K562 treated with DMSO at 1 percent for 24 hours (cell line): ENCODE results near the gene MRPL28. TPM values are rescaled to one million over a fixed set of nuclear protein-coding genes. Genes with fewer than 3 reads are reported as not detected.

Experiments used
- total RNA-seq: library from RNA; unstranded; fragments of 300-600 nt; gene quantifications from 2 replicates; pipeline ENCODE4 v1.2.3, GENCODE V29; 2022; ENCODE audit warnings: low read depth; ENCODE audit not compliant: insufficient read depth

Gene MRPL28
- 122 and 140 TPM in 2 replicates for total RNA-seq

GRCh38 chr16:370443-370842 is at the start of gene MRPL28:
Gene MRPL28 (minus strand): TSS chr16:370538. CDS start chr16:370218, 320 bp downstream.

DNA sequence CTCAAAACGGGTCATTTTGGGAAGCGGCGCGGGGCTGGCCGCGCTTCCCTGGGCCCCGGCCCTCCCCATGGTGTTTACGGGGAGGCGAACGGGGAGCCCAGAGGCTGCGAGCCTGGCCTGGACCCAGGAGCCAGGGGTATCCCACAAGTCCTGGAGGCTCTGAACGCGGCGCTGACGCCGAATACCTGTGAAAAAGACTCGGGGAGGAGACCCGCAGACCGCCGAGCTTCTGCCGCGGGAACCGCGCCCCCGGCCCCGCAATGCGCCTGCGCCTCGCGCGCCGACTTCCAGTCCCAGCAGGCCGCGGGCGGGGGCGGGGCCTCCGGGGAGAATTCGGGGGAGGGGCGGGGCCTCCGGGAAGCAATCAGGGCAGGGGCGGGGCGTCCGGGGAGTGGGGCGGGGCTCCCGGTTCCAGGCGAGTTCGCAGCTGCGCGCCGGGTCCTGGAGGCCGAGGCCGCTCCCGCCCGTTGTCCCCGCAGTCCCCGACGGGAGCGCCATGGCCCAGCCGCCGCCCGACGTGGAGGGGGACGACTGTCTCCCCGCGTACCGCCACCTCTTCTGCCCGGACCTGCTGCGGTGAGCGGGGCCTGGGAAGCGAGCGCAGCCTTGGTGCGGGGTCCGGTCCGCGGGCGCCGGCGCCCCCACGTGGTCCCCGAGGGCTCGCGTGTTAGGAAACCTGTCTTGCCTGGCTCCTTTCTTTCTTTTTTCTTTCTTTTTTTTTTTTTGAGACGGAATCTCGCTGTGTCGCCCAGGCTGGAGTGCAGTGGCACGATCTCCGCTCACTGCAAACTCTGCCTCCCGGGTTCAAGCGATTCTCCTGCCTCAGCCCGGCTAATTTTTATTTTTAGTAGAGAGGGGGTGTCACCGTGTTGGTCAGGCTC is 31.4 kb upstream of the MRPL28 start, which contains the start of gene DECR2:
Gene DECR2 (plus strand): TSS at position 418 of the 881 bp plus-strand sequence. CDS start 79 bp downstream, at position 497.

GRCh38 chr16:397135-397661 is 26.9 kb upstream of the MRPL28 start, which contains the start of gene NME4:
Gene NME4 (plus strand): TSS chr16:397199. CDS start chr16:397223, 24 bp downstream.

DNA sequence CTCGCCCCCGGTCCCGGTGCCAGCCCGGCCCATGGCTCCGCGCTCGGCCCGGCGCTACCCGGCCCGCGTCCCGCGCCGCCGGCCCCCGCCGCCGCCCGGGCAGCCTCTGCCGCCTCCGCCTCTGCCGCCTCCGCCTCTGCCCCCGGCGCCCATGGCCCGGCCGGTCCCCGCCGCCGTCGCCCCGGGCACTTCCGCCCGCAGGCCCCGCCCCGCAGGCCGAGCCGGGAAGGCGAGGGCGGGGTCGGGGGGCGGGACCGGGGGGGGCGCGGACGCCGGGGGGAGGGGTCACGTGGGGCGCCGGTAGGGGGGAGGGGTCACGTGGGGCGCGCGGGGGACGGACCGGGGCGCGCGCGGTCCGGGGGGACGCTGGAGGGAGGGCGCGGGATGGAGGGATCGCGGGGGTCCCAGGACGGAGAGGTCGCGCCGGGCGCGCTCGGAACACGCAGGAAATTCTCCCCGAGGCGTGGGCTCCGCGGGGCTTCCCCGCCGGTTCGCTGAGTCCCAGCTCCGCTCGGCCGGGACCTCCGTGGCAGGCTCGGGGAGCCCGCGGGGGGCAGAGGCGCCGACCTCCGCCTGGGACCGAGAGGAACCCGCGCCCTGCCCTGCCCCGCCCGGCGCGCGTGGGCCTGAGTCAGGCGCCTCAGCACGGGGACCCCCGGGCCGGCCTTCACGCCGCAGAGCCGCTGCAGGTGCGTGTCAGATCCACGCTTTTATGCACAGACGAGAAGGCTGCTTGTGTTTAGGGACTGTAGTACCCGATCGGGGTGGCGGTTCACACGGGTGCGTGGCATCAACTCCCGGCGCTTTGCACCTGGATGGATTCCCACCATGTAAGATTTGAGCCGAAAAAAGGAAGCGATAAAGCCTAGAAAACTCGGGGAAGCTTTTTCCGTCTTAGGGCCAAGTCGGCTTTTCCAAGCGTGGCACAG is 11.7 kb upstream of the MRPL28 start, which contains the start of gene PGAP6:
Gene PGAP6 (minus strand): TSS at position 190 of the 929 bp plus-strand sequence. CDS start 157 bp downstream, at position 33.

GRCh38 chr16:352547-353403 is 17.6 kb downstream of the MRPL28 start, which contains the start of gene AXIN1:
Gene AXIN1 (minus strand): TSS chr16:352723. CDS start chr16:347025, 5,698 bp downstream.

Other genes starting within 250 kb of the MRPL28 start
- 57.2 and 57.4 TPM in 2 replicates for gene NPRL3, start 231.9 kb downstream of the MRPL28 start, total RNA-seq
- 91.3 and 104 TPM in 2 replicates for gene HBZ, start 217.9 kb downstream of the MRPL28 start, total RNA-seq
- not detected in 2 replicates for gene HBM, start 204.6 kb downstream of the MRPL28 start, total RNA-seq
- gene HBA2, start 197.7 kb downstream of the MRPL28 start, total RNA-seq, result 164 and 196 TPM in 2 replicates
- gene HBA1, start 193.9 kb downstream of the MRPL28 start, total RNA-seq, result 610 and 805 TPM in 2 replicates
- 62.5 and 62.7 TPM in 2 replicates for gene HBQ1, start 190.1 kb downstream of the MRPL28 start, total RNA-seq
- 32.0 and 39.7 TPM in 2 replicates for gene LUC7L, start 141.1 kb downstream of the MRPL28 start, total RNA-seq
- 121 and 124 TPM in 2 replicates for gene FAM234A, start 135.7 kb downstream of the MRPL28 start, total RNA-seq
- not detected in 2 replicates for gene RGS11, start 94.6 kb downstream of the MRPL28 start, total RNA-seq
- gene ARHGDIG, start 89.9 kb downstream of the MRPL28 start, total RNA-seq, result not detected in 2 replicates
- not detected in 2 replicates for gene PDIA2, start 87.4 kb downstream of the MRPL28 start, total RNA-seq
- gene AXIN1, start 17.8 kb downstream of the MRPL28 start, total RNA-seq, result 43.7 and 44.5 TPM in 2 replicates
- gene PGAP6, start 11.4 kb upstream of the MRPL28 start, total RNA-seq, result 124 and 139 TPM in 2 replicates
- 154 and 165 TPM in 2 replicates for gene NME4, start 26.7 kb upstream of the MRPL28 start, total RNA-seq
- gene DECR2, start 31.3 kb upstream of the MRPL28 start, total RNA-seq, result 56.3 and 58.3 TPM in 2 replicates
- 25.0 and 30.8 TPM in 2 replicates for gene RAB11FIP3, start 55.1 kb upstream of the MRPL28 start, total RNA-seq
- gene CAPN15, start 157.2 kb upstream of the MRPL28 start, total RNA-seq, result 64.7 and 73.6 TPM in 2 replicates
- 0.23 TPM in 1 of 2 replicates, not detected in the other for gene PRR35, start 189.9 kb upstream of the MRPL28 start, total RNA-seq
- 12.5 and 14.0 TPM in 2 replicates for gene NHLRC4, start 196.5 kb upstream of the MRPL28 start, total RNA-seq
- gene PIGQ, start 199.4 kb upstream of the MRPL28 start, total RNA-seq, result 55.4 and 66.8 TPM in 2 replicates
- 42.1 and 47.9 TPM in 2 replicates for gene RAB40C, start 219.5 kb upstream of the MRPL28 start, total RNA-seq